HL-60 (cell line): Measurements from ENCODE around the gene GNB2.
A peak's percentile ranks its signal among the peaks of the same experiment; 100 is the strongest.

Experiments
- POLR2AphosphoS5 ChIP-seq: IDR thresholded peaks from 2 replicates; pipeline ENCODE4 v1.6.1; 2012; ENCODE audit warnings: low read depth
- TF ChIP-seq, protein P1 (sequence below): IDR thresholded peaks from one replicate; pipeline ENCODE4 v1.5.1; 2011; ENCODE audit warnings: low read length, control low read depth, inconsistent platforms; ENCODE audit not compliant: insufficient read depth

DNA sequence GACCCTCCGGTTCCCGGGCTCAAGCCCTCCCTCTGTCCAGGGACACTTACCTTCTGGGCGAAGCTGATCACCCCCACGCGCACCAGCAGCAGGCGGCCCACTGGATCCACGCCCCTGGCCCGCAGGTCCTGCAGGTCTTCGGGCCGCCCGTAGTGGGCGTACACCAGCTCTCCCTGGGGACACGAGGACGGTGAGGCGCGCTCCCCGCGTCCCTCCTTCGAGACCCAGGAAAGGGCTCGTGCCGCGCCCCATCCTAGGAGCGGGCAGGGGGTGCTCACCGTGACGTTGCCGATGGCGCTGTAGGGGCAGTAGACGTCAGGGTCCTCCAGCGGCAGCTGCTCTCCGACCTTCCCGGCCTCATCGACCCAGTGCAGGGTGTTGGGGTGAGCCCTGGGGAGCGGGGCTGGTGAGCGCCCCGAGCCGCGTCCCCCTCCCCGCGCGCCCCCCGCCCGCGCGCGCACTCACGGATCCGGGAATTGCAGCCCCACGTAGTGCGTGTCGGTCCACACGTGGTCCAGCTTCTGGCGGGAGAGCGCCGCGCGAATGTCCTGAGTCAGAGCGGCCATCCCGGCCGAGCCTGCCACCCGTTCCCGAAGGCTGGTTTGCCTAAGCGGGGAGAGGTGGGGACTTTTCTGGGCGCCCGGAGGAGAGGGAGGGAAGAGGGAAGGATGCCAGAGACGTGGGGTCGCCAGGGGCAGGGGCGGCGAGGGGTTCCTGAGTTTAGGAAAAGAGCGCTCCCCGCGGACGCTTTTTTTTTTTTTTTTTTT is 40.4 kb upstream of the GNB2 start:
- TF ChIP-seq, protein P1, sequence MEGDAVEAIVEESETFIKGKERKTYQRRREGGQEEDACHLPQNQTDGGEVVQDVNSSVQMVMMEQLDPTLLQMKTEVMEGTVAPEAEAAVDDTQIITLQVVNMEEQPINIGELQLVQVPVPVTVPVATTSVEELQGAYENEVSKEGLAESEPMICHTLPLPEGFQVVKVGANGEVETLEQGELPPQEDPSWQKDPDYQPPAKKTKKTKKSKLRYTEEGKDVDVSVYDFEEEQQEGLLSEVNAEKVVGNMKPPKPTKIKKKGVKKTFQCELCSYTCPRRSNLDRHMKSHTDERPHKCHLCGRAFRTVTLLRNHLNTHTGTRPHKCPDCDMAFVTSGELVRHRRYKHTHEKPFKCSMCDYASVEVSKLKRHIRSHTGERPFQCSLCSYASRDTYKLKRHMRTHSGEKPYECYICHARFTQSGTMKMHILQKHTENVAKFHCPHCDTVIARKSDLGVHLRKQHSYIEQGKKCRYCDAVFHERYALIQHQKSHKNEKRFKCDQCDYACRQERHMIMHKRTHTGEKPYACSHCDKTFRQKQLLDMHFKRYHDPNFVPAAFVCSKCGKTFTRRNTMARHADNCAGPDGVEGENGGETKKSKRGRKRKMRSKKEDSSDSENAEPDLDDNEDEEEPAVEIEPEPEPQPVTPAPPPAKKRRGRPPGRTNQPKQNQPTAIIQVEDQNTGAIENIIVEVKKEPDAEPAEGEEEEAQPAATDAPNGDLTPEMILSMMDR = peak; percentile 13
- no peak for TF ChIP-seq POLR2AphosphoS5
